HEK293 (cell line): ENCODE results near the gene ADK.

ENCODE experiments used
- CTCF ChIA-PET: fragments of 350-600 bp; formaldehyde crosslinking; extraction: SDS; loops from one replicate; lab custom pipeline; 2021; ENCODE audit warnings: antibody characterized with exemption; lab: Yijun Ruan, JAX
- POLR2A ChIA-PET: fragments of 300-600 bp; formaldehyde crosslinking; extraction: SDS; loops from one replicate; lab custom pipeline; 2020; ENCODE audit warnings: antibody characterized with exemption, inconsistent platforms; lab: Yijun Ruan, JAX
- H3K27ac ChIP-seq: fragments of 200-500 bp; sonication (Bioruptor generic); 2 replicates; pipeline ENCODE4 v1.5.1; 2014; ENCODE audit warnings: low read depth, low read length, control low read depth, inconsistent platforms; ENCODE audit errors: extremely low read depth
- H3K36me3 ChIP-seq, 2 experiments: fragments of 200-500 bp in 1 of 2; sonication (Bioruptor generic) in 1 of 2; 1 replicate in 1 of 2; 2 replicates in 1 of 2; pipeline ENCODE4 v1.5.1; 2014 to 2017; ENCODE audit warnings: inconsistent platforms in 2 of 2, low read length in 2 of 2; ENCODE audit not compliant: control insufficient read depth in 2 of 2, insufficient read depth in 1 of 2
- H3K4me1 ChIP-seq: fragments of 200-500 bp; sonication (Bioruptor generic); 2 replicates; pipeline ENCODE4 v1.5.1; 2014; ENCODE audit warnings: mild to moderate bottlenecking, low read length, inconsistent platforms; ENCODE audit not compliant: control insufficient read depth, insufficient read depth
- H3K4me3 ChIP-seq: 2 replicates; pipeline ENCODE4 v1.5.1; 2011; ENCODE audit warnings: low read depth, mild to moderate bottlenecking, control low read depth, low read length, moderate library complexity
- H3K9me3 ChIP-seq: fragments of 200-500 bp; sonication (Bioruptor generic); 2 replicates; pipeline ENCODE4 v1.5.1; 2014; ENCODE audit warnings: low read depth, low read length, inconsistent platforms; ENCODE audit not compliant: control insufficient read depth, insufficient read depth
- ATF2 ChIP-seq: fragments of 450-650 bp; formaldehyde crosslinking; IDR thresholded peaks from 2 replicates; pipeline ENCODE4 v1.5.1; 2016; ENCODE audit warnings: missing biosample characterization, missing genetic modification characterization, low read depth
- BCL11B ChIP-seq: fragments of 450-650 bp; formaldehyde crosslinking; IDR thresholded peaks from 2 replicates; pipeline ENCODE4 v1.5.1; 2016; ENCODE audit warnings: low read depth, missing biosample characterization, missing genetic modification characterization
- GFI1B ChIP-seq: fragments of 450-650 bp; formaldehyde crosslinking; IDR thresholded peaks from 2 replicates; pipeline ENCODE4 v1.5.1; 2016; ENCODE audit warnings: missing biosample characterization, missing genetic modification characterization
- GLIS1 ChIP-seq: fragments of 450-650 bp; formaldehyde crosslinking; IDR thresholded peaks from 2 replicates; pipeline ENCODE4 v1.5.1; 2016; ENCODE audit warnings: missing biosample characterization, missing genetic modification characterization
- KLF7 ChIP-seq: fragments of 450-650 bp; formaldehyde crosslinking; IDR thresholded peaks from 2 replicates; pipeline ENCODE4 v1.5.1; 2016; ENCODE audit warnings: missing biosample characterization, missing genetic modification characterization, borderline replicate concordance
- OSR2 ChIP-seq: fragments of 450-650 bp; formaldehyde crosslinking; IDR thresholded peaks from 2 replicates; pipeline ENCODE4 v1.5.1; 2016; ENCODE audit warnings: missing biosample characterization, missing genetic modification characterization
- PRDM10 ChIP-seq: fragments of 450-650 bp; formaldehyde crosslinking; IDR thresholded peaks from 2 replicates; pipeline ENCODE4 v1.5.1; 2016; ENCODE audit warnings: missing biosample characterization, missing genetic modification characterization
- PRDM6 ChIP-seq: fragments of 450-650 bp; formaldehyde crosslinking; IDR thresholded peaks from 2 replicates; pipeline ENCODE4 v1.5.1; 2017; ENCODE audit warnings: missing biosample characterization, missing genetic modification characterization
- SP7 ChIP-seq: fragments of 450-650 bp; formaldehyde crosslinking; IDR thresholded peaks from 2 replicates; pipeline ENCODE4 v1.5.1; 2016; ENCODE audit warnings: missing biosample characterization, missing genetic modification characterization
- WT1 ChIP-seq: fragments of 450-650 bp; formaldehyde crosslinking; IDR thresholded peaks from 2 replicates; pipeline ENCODE4 v1.5.1; 2016; ENCODE audit warnings: missing biosample characterization, missing genetic modification characterization
- ZBTB17 ChIP-seq: fragments of 450-650 bp; formaldehyde crosslinking; IDR thresholded peaks from 2 replicates; pipeline ENCODE4 v1.5.1; 2016; ENCODE audit warnings: missing biosample characterization, missing genetic modification characterization
- ZBTB21 ChIP-seq: fragments of 450-650 bp; formaldehyde crosslinking; IDR thresholded peaks from 2 replicates; pipeline ENCODE4 v1.5.1; 2017; ENCODE audit warnings: missing biosample characterization, missing genetic modification characterization
- ZBTB44 ChIP-seq: fragments of 450-650 bp; IDR thresholded peaks from 2 replicates; pipeline ENCODE4 v1.5.1; 2018; ENCODE audit warnings: missing biosample characterization, mild to moderate bottlenecking, missing genetic modification characterization
- ZFHX2 ChIP-seq: fragments of 450-650 bp; formaldehyde crosslinking; conservative IDR thresholded peaks from 2 replicates; pipeline ENCODE4 v1.5.1; 2016; ENCODE audit warnings: missing biosample characterization, missing genetic modification characterization
- ZFP3 ChIP-seq: fragments of 450-650 bp; formaldehyde crosslinking; IDR thresholded peaks from 2 replicates; pipeline ENCODE4 v1.5.1; 2016; ENCODE audit warnings: low read depth, missing biosample characterization, missing genetic modification characterization
- ZNF362 ChIP-seq: fragments of 450-650 bp; formaldehyde crosslinking; IDR thresholded peaks from 2 replicates; pipeline ENCODE4 v1.5.1; 2016; ENCODE audit warnings: missing biosample characterization, missing genetic modification characterization
- ZNF549 ChIP-seq: fragments of 450-650 bp; IDR thresholded peaks from 2 replicates; pipeline ENCODE4 v1.5.1; 2018; ENCODE audit warnings: missing biosample characterization, missing genetic modification characterization, mild to moderate bottlenecking, inconsistent platforms, moderate library complexity
- ZNF629 ChIP-seq: fragments of 450-650 bp; formaldehyde crosslinking; IDR thresholded peaks from 2 replicates; pipeline ENCODE4 v1.5.1; 2017; ENCODE audit warnings: missing biosample characterization, missing genetic modification characterization
- ZSCAN23 ChIP-seq: fragments of 450-650 bp; formaldehyde crosslinking; IDR thresholded peaks from 2 replicates; pipeline ENCODE4 v1.5.1; 2016; ENCODE audit warnings: missing biosample characterization, missing genetic modification characterization

The ADK gene

GRCh38 chr10:74418285-74418872 is 267.4 kb downstream of the ADK start (continued):
- TF ChIP-seq ZFP3 (tag by site-specific recombination) (no peak), ZSCAN23 (tag by site-specific recombination) (peak; percentile 70; the same call in 1 of the 2 replicates), KLF7 (tag by site-specific recombination) (no peak; the same call in 1 of the 2 replicates), ZBTB44 (tag by site-specific recombination) (peak; percentile 91), ZBTB17 (peak; percentile 96)

- Histone ChIP-seq H3K4me1 (peaks cover 23% of the 10 kb centered on the region), H3K36me3 (no peaks in the 10 kb centered on the region), H3K27ac (no peak overlapping the region), H3K4me3 (no peak overlapping the region), H3K9me3 (no peaks in the 10 kb centered on the region)
- ChIA-PET CTCF (interaction anchor here (0.6 to 1.8 kb wide), 15 partner anchors 8 to 681 kb away, joined by 3 to 6 read pairs (median 3); no protein-coding TSS in a partner anchor), POLR2A (no interaction called here)
- TF ChIP-seq ZNF362 (tag by site-specific recombination): peak; percentile 32; the same call in 1 of the 2 replicates
- TF ChIP-seq ZNF629: 0 out of 2 replicates have a peak, but pooled peaks have one; percentile 37
- 0 out of 2 replicates have a peak, but pooled peaks have one; percentile 22 for TF ChIP-seq BCL11B (tag by site-specific recombination)
- 0 out of 2 replicates have a peak, but pooled peaks have one; percentile 16 for TF ChIP-seq PRDM10 (tag by site-specific recombination)
- TF ChIP-seq GLIS1 (tag by site-specific recombination): 0 out of 2 replicates have a peak, but pooled peaks have one; percentile 10
- TF ChIP-seq PRDM6 (tag by site-specific recombination): peak; percentile 60
- 0 out of 2 replicates have a peak, but pooled peaks have one; percentile 28 for TF ChIP-seq ZBTB21 (tag by site-specific recombination)
- TF ChIP-seq WT1 (tag by site-specific recombination): peak; percentile 43; the same call in 1 of the 2 replicates
- peak; percentile 53; the same call in 1 of the 2 replicates for TF ChIP-seq OSR2 (tag by site-specific recombination)
- TF ChIP-seq ZBTB17: 0 out of 2 replicates have a peak, but pooled peaks have one; percentile 21
- peak; percentile 79 for TF ChIP-seq ATF2
- TF ChIP-seq ZNF549: no peak
- no peak for TF ChIP-seq GFI1B (tag by site-specific recombination)
- TF ChIP-seq SP7 (tag by site-specific recombination): peak; percentile 99
- no peak for TF ChIP-seq ZFHX2 (tag by site-specific recombination)
Measured at GRCh38 chr10:74419491-74419951, 268.5 kb downstream of the ADK start.
